ENCODE data around the gene LDLRAD2.
"Not testable (repeated sequence)": the region's sequence is repeated elsewhere in the genome, so short reads cannot be mapped to it uniquely, and the experiment has no call there.

The LDLRAD2 gene, protein sequence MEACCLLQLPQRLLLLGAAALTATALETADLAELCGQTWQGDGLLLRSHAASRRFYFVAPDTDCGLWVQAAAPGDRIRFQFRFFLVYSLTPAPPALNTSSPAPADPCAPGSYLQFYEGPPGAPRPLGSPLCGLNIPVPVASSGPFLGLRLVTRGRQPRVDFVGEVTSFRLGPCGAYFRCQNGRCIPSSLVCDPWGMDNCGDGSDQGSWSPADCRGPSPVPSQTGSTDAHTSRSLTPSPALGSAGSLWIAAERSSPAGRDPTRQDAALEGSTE

DNA sequence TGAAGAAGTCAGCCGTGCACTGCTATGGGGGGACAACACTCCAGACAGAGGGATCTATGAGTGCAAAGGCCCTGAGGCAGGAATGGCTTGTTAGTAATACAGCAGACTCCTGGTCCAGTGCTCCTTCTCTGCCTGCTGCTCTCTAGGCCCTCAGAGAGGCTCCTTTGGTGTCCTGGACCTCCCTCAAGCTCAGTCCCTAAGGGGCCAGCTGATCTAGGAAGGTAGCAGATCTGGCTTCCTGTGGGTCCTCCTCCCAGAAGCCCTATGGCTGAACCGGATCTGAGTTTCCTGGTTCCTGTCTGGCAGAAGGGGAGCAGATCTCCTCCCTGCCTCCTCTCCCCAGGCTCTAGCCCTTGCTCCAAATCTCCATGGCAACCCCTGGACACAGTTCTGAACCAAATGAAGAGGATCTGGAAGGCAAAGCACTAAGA lies at the start of gene LDLRAD2:
LDLRAD2 (plus strand) TSS at position 391 of the 431 bp plus-strand sequence. CDS start 187 bp downstream, outside the sequence.
- DNase-seq = no peak

DNA sequence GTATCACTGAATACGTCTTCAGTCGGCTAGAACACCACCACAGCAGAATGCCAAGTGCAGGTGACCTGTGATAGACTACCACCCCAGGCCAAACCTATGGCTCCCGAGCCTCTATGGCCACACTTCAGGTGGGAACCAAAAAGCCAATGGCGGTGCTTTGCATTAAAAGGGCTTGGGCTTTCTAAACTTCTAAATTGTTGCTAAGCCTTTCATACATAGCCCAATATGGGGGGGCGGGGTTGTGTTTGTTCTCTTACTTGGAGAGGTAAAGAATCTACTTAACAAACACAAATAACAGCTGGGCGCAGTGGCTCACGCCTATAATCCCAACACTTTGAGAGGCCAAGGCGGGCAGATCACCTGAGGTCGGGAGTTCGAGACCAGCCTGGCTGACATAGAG lies 48.8 kb upstream of the LDLRAD2 start:
- peak; percentile 6 for DNase-seq

GRCh38 chr1:21763694-21764419 lies 48.2 kb upstream of the LDLRAD2 start:
- DNase-seq = peak; percentile 88

DNA sequence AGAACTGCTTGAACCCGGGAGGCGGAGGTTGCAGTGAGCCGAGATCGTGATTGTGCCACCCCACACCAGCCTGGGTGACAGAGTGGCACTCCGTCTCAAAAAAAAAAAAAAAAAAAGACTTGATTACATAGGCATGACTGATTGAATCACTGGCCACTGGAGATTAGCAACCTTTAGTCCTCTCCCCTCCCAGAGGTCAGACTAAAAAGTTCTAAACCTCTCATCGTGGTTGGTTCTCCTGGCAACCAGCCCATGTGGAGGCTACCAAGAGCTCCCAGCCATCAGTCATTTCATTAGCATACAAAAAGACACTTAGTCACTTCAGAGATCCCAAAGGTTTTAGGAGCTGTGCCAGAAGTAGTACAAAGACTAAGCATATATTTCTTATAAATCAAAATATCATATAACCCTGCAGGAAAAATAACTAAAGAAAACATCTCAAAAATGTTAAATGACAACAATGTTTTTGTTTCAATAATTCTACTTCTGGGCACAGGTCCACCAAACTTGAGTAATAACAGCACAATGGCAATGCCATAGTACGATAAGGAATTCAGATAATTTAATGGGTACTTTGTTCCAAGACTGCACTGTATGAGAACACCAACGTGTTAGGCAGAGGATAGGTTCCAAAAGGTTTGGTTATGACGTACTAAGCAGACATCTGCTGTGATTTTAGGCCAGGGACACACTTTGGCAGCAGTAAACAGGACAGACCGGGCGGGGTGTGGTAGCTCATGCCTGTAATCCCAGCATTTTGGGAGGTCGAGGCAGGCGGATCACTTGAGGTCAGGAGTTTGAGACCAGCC lies 47.2 kb upstream of the LDLRAD2 start:
- DNase-seq = peak; percentile 41

DNA sequence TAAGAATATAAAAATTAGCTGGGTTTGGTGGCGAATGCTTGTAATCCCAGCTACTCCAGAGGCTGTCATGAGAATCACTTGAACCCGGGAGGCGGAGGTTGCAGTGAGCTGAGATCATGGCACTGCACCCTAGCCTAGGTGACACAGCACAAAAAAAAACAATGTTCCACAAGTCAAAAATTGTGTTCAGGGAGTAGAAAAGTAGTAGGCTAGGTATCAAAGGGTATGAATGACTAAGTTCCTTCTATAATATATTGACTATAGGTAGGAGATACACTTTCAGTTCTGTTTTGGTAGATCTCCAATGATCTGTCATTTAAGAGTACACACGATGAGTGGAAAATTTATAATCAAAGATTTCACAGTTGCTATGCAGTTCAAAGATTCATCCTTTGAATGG lies 45.9 kb upstream of the LDLRAD2 start:
- no peak for DNase-seq

DNA sequence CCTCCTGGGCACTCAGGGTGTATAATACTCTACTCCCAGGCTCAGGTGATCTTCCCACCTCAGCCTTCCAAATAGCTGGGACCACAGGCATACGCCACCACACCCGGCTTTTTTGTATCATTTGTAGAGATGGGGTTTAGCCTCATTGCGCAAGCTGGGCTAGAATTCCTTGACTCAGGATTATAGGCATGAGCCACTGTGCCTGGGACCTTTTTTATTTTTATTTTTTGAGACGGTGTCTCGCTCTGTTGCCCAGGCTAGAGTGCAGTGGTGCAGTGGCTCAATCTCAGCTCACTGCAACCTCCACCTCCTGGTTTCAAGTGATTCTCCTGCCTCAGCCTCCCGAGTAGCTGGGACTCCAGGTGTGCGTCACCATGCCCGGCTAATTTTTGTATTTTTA lies 45.0 kb upstream of the LDLRAD2 start:
- DNase-seq = not testable (repeated sequence)

DNA sequence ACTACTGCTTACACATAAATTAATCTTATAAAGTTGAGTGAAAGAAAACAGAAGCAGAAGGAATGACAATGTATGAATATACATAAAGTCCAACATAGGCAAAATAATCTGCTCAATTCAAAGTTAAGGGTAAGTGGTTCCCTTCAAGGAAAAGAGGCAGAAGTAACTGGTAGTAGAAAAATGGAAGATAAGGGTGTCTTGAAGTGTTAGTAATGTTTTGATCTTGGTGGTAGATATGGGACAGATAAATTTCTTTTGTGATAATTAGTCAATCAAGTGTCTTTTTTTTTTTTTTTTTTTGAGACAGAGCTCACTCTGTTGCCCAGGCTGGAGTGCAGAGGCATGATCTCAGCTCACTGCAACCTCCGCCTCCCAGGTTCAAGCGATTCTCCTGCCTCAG lies 41.9 kb upstream of the LDLRAD2 start:
- DNase-seq = no peak

GRCh38 chr1:21770602-21771001 lies 41.5 kb upstream of the LDLRAD2 start:
- DNase-seq = not testable (repeated sequence)

DNA sequence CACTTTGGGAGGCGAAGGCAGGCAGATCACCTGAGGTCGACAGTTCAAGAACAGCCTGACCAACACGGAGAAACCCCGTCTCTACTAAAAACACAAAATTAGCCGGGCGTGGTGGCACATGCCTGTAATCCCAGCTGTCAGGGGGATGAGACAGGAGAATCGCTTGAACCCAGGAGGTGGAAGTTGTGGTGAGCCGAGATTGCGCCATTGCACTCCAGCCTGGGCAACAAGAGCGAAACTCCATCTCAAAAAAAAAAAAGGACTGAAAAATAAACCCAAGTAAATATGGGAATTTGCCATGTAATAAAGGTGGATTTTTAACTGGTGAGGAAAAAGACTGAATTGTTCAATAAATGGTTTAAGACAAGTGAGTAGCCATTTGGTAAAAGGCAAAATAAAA lies 40.4 kb upstream of the LDLRAD2 start:
- not testable (repeated sequence) for DNase-seq

DNA sequence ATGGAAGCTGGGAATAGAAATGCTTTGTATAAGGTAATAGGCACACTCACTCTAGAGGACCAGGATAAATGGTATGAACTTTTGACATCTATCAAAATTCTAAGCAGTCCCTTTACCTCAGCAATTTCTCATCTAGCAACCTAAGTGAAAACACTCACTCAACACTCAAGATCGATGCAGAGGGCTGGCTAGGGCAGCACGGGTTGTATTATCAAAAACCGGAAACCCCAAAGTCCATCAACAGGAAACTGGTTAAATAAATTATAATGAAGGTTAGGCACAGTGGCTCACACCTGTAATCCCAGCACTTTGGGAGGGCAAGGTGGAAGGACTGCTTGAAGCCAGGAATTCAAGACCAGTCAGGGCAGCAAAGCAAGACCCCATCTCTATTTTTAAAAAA lies 38.5 kb upstream of the LDLRAD2 start:
- DNase-seq = no peak

- DNase-seq = no peak
Observed at GRCh38 chr1:21774835-21775549, 37.1 kb upstream of the LDLRAD2 start.

DNA sequence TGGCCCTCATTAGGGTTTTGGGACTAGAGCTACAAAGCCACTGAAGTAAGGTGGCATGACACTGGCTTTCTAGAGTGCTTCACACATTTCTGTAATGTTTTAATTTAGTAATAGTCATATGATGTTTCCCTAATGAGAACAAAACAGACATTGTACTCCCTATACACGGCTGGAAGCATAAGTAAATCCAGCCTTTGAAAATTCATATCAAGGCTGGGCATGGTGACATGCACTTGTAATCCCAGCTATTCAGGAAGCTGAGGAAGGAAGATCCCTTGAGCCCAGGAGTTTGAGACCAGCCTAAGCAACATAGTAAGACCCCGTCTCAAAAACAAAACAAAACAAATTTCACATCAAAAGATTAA lies 36.5 kb upstream of the LDLRAD2 start:
- DNase-seq = no peak

GRCh38 chr1:21775985-21776562 lies 36.0 kb upstream of the LDLRAD2 start:
- DNase-seq = no peak

GRCh38 chr1:21776925-21777324 lies 35.1 kb upstream of the LDLRAD2 start:
- not testable (repeated sequence) for DNase-seq

DNA sequence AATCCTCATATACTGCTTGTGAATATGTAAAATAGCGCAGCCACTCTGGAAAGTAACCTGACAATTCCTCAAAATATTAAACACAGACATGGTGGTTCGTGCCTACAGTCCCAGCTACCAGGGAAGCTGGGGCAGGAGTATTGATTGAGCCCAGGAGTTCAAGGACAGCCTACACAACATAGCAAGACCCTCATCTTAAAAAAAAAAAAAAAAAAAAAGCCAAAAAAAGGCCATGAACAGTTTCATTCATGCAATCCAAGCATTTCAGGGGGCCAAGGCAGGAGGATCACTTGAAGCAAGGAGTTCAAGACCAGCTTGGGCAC lies 33.7 kb upstream of the LDLRAD2 start:
- no peak for DNase-seq

- no peak for DNase-seq
Observed at GRCh38 chr1:21779613-21780521, 32.2 kb upstream of the LDLRAD2 start.

GRCh38 chr1:21781815-21782348 lies 30.2 kb upstream of the LDLRAD2 start:
- no peak for DNase-seq

GRCh38 chr1:21782349-21782867 lies 29.7 kb upstream of the LDLRAD2 start:
- DNase-seq = peak; percentile 80

DNA sequence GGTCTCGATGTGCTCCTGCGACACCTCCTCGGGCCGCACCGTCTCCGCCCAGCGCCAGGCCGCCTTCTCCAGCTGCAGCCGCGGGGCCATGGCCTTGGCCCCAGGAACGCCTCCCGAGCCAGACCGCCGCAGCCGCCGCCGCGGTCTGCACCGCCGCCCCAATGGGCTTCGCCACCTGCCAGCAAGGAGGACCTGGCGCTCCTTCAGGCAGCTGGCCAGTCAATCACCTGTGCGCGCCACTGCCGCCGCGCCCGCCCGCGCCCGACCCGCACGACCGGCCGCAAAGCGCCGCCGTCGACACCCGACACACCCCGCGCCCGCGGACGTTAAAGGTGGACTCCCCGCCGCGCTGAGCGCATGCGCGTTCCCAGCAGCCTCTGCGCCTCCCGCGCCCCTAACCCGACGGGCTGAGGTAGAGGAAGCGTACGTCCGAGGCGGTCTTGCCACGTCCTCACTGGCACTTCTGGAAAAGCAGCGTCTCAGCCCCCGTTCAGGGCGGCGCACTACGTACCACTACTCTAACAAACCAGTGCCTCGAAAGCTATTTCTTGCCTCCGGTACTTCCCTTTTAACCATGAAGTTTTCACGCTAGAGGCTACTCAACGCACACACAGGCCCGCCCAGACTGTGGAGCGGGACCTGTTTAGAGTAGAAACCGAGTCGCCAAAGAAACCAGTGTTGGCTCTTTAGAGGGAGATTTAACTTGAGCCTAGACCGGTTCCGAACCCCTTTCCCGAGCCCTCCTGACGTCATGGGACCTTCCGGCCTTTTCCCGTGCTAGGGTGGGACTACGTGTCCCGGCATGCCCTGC lies 29.0 kb upstream of the LDLRAD2 start, which contains the start of gene USP48:
USP48 (minus strand) TSS at position 282 of the 811 bp plus-strand sequence; CDS start at position 90, 192 bp downstream.
- peak; percentile 96 for DNase-seq
